ENCODE data around the gene HNRNPA2B1.

DNA sequence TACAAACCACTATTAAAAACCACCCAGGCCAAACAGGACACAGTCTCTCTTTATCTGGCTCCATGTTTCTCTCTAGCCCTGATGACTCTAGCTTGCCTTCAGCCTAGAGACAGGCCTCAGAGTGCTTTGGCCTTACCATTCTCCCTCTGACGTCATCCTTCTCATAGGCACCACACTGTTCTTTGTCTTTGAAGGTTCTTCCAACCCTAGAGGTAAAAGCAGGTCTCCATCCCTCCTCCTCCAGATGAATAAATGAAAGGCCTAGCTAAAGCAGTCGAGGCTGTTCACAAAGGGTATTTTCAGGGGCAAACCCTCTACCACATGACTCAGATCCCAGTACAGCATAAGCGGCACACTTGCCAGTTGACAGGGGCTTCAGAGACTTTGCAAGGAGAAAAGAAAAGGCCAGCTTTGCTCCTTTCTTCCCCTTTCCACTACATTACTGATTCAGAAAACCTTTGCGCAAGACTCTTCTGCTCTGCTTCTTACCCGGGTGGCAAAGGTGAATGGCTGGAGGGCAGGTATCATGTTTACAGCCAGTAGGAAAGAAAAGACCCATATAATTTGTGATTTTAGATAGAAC lies 33.8 kb downstream of the HNRNPA2B1 start:
- TF ChIP-seq, protein P1, sequence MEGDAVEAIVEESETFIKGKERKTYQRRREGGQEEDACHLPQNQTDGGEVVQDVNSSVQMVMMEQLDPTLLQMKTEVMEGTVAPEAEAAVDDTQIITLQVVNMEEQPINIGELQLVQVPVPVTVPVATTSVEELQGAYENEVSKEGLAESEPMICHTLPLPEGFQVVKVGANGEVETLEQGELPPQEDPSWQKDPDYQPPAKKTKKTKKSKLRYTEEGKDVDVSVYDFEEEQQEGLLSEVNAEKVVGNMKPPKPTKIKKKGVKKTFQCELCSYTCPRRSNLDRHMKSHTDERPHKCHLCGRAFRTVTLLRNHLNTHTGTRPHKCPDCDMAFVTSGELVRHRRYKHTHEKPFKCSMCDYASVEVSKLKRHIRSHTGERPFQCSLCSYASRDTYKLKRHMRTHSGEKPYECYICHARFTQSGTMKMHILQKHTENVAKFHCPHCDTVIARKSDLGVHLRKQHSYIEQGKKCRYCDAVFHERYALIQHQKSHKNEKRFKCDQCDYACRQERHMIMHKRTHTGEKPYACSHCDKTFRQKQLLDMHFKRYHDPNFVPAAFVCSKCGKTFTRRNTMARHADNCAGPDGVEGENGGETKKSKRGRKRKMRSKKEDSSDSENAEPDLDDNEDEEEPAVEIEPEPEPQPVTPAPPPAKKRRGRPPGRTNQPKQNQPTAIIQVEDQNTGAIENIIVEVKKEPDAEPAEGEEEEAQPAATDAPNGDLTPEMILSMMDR (IDR thresholded peaks at IDR 0.05) = no peak
- TF ChIP-seq POLR2AphosphoS5 (IDR thresholded peaks at IDR 0.05) = no peak
- TF ChIP-seq POLR2A (IDR thresholded peaks at IDR 0.05) = no peak

Measured in prostate gland (tissue), 2 donors.